ENCODE results near the gene IFNLR1.

The IFNLR1 gene

GRCh38 chr1:24104854-24105253, 82.2 kb downstream of the IFNLR1 start:
- TF ChIP-seq SIN3A (IDR thresholded peaks at IDR 0.05; ENCODE audit: borderline replicate concordance, insufficient read depth, low read length): no peak
- TF ChIP-seq FOXP2 (optimal IDR thresholded peaks at IDR 0.05; ENCODE audit: borderline replicate concordance, extremely low read depth, extremely low read length, insufficient read depth): no peak
- TF ChIP-seq TAF1 (IDR thresholded peaks at IDR 0.05; ENCODE audit: borderline replicate concordance, insufficient read depth, low read length): no peak
- no peak for TF ChIP-seq REST (IDR thresholded peaks at IDR 0.05; ENCODE audit: insufficient read depth in 1 of 2, low read depth in 2 of 2, low read length in 2 of 2)
- no peak for TF ChIP-seq POLR2AphosphoS5 (IDR thresholded peaks at IDR 0.05; ENCODE audit: low read depth, low read length)

Data from PFSK-1 (cell line).